Skeletal muscle satellite cell (primary cell): ENCODE measurements around the gene KIFAP3.
A peak's percentile ranks its signal among the peaks of the same experiment; 100 is the strongest.
"Not testable (repeated sequence)": the region's sequence is repeated elsewhere in the genome, so short reads cannot be mapped to it uniquely, and the experiment has no call there.

ENCODE experiments used
- H3K27me3 ChIP-seq: 2 replicates; pipeline ENCODE4 v1.7.0; 2013; ENCODE audit warnings: low read length; ENCODE audit not compliant: control insufficient read depth, insufficient read depth
- H3K36me3 ChIP-seq: 2 replicates; pipeline ENCODE4 v1.7.0; 2013; ENCODE audit warnings: mild to moderate bottlenecking, control low read depth, low read length; ENCODE audit not compliant: insufficient read depth
- H3K4me1 ChIP-seq: 2 replicates; pipeline ENCODE4 v1.7.0; 2013; ENCODE audit warnings: low read length; ENCODE audit not compliant: control insufficient read depth, insufficient read depth
- H3K4me2 ChIP-seq: 2 replicates; pipeline ENCODE4 v1.7.0; 2013; ENCODE audit warnings: mild to moderate bottlenecking, low read length
- H3K4me3 ChIP-seq: 2 replicates; pipeline ENCODE4 v1.7.0; 2013; ENCODE audit warnings: low read length
- H3K9ac ChIP-seq: 2 replicates; pipeline ENCODE4 v1.7.0; 2013; ENCODE audit warnings: mild to moderate bottlenecking, low read depth, low read length, moderate library complexity
- H3K9me3 ChIP-seq: replicated peaks from 2 replicates; pipeline ENCODE4 v1.7.0; 2013; ENCODE audit warnings: mild to moderate bottlenecking, control low read depth, low read length

The KIFAP3 gene

GRCh38 chr1:170078610-170079189 lies 4.2 kb upstream of the KIFAP3 start:
- H3K27me3 ChIP-seq: no peaks in the 10 kb centered on the region
- no peak overlapping the region for H3K4me3 ChIP-seq
- H3K4me1 ChIP-seq: peaks cover 6% of the 10 kb centered on the region
- no peaks in the 10 kb centered on the region for H3K36me3 ChIP-seq
- no peaks in the 10 kb centered on the region for H3K9me3 ChIP-seq
- no peak overlapping the region for H3K9ac ChIP-seq
- H3K4me2 ChIP-seq: no peak overlapping the region

GRCh38 chr1:170077926-170078325 lies 3.4 kb upstream of the KIFAP3 start:
- Histone ChIP-seq H3K27me3 (no peaks in the 10 kb centered on the region), H3K4me1 (peaks cover 12% of the 10 kb centered on the region), H3K36me3 (no peaks in the 10 kb centered on the region), H3K9ac (no peak overlapping the region), H3K4me3 (no peak overlapping the region), H3K4me2 (no peak overlapping the region), H3K9me3 (no peaks in the 10 kb centered on the region)

GRCh38 chr1:170076952-170077351 lies 2.5 kb upstream of the KIFAP3 start:
- not testable (repeated sequence) for H3K4me3 ChIP-seq, H3K9ac ChIP-seq
- peaks cover 12% of the 10 kb centered on the region for H3K4me1 ChIP-seq

GRCh38 chr1:170076199-170076598 lies 1.7 kb upstream of the KIFAP3 start:
- Histone ChIP-seq H3K4me1 (peaks cover 12% of the 10 kb centered on the region), H3K4me3 (no peak overlapping the region), H3K9me3 (no peaks in the 10 kb centered on the region), H3K27me3 (no peaks in the 10 kb centered on the region), H3K4me2 (no peak overlapping the region), H3K36me3 (no peaks in the 10 kb centered on the region), H3K9ac (no peak overlapping the region)

More at GRCh38 chr1:170076952-170077351, 2.5 kb upstream of the KIFAP3 start:
- H3K4me2 ChIP-seq, H3K9me3 ChIP-seq, H3K27me3 ChIP-seq, H3K36me3 ChIP-seq: not testable (repeated sequence)

DNA sequence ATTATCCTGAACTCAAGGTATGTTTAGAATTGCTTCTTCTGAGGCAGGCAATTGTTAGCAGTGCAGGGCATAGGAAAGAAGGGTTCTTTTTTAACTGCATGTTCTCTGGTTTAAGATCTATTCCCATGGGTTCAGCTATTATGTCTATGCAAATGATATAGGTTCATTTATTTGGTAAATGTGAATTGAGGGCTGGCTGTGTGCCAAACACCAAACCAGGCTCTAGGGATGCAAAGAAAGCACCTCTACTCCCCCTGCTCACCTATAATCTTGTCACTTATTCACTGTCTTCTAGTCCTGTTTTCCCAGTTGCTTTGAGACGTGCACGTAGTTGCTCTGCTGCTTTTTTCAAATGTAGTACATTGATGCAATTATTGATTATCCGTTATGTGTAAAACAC lies 691 bp upstream of the KIFAP3 start:
- H3K9ac ChIP-seq: peak overlapping the region; percentile 62
- no peaks in the 10 kb centered on the region for H3K27me3 ChIP-seq
- H3K9me3 ChIP-seq: no peaks in the 10 kb centered on the region
- no peaks in the 10 kb centered on the region for H3K36me3 ChIP-seq
- H3K4me2 ChIP-seq: peak overlapping the region; percentile 86
- peak overlapping the region; percentile 92 for H3K4me3 ChIP-seq
- peaks cover 12% of the 10 kb centered on the region for H3K4me1 ChIP-seq

GRCh38 chr1:170073893-170074249 lies 624 bp downstream of the KIFAP3 start:
- no peaks in the 10 kb centered on the region for H3K27me3 ChIP-seq
- H3K9me3 ChIP-seq: no peaks in the 10 kb centered on the region
- H3K4me2 ChIP-seq: peak overlapping the region; percentile 86
- peaks cover 12% of the 10 kb centered on the region for H3K4me1 ChIP-seq
- peak overlapping the region; percentile 90 for H3K9ac ChIP-seq
- peak overlapping the region; percentile 92 for H3K4me3 ChIP-seq
- H3K36me3 ChIP-seq: no peaks in the 10 kb centered on the region

GRCh38 chr1:170071378-170071777 lies 3.1 kb downstream of the KIFAP3 start:
- Histone ChIP-seq H3K9ac (no peak overlapping the region), H3K4me1 (peaks cover 12% of the 10 kb centered on the region)

GRCh38 chr1:170068923-170069322 lies 5.6 kb downstream of the KIFAP3 start:
- H3K9ac ChIP-seq: no peak overlapping the region

More at GRCh38 chr1:170071378-170071777, 3.1 kb downstream of the KIFAP3 start:
- no peak overlapping the region for H3K4me3 ChIP-seq
- no peaks in the 10 kb centered on the region for H3K36me3 ChIP-seq
- H3K4me2 ChIP-seq: no peak overlapping the region
- no peaks in the 10 kb centered on the region for H3K27me3 ChIP-seq
- H3K9me3 ChIP-seq: no peaks in the 10 kb centered on the region

DNA sequence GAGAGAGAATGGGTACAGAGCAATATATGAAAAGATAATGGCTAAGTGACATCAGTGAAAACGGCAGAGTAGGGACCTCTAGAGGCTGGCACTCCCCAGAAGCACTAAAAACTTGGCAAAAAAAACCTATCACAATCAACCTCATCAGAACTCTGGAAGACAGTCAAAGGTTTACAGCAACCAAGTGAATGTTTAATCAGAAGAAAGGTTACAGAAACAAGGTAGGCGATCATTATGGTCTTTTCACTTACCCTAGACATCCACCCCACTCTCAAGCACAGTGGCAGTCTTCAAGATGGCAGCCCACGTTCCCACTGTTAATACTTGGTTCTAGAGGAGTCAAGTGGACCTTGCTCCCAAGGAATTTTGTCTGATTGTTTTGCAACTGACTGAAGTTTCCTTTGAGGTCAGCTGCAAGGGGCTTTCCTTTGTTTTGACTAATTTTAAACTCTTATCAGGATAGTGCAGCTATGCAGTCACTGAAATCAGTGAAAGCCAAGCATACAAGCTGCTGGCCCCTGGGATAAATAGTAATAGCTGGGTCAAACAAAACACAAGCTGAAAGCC lies 7.2 kb downstream of the KIFAP3 start:
- Histone ChIP-seq H3K36me3 (no peaks in the 10 kb centered on the region), H3K27me3 (no peaks in the 10 kb centered on the region), H3K9ac (no peak overlapping the region), H3K4me1 (peaks cover 5% of the 10 kb centered on the region), H3K9me3 (no peaks in the 10 kb centered on the region), H3K4me3 (no peak overlapping the region), H3K4me2 (no peak overlapping the region)

More at GRCh38 chr1:170068923-170069322, 5.6 kb downstream of the KIFAP3 start:
- Histone ChIP-seq H3K27me3 (no peaks in the 10 kb centered on the region), H3K36me3 (no peaks in the 10 kb centered on the region), H3K4me1 (peaks cover 8% of the 10 kb centered on the region), H3K4me3 (no peak overlapping the region), H3K9me3 (no peaks in the 10 kb centered on the region), H3K4me2 (no peak overlapping the region)

DNA sequence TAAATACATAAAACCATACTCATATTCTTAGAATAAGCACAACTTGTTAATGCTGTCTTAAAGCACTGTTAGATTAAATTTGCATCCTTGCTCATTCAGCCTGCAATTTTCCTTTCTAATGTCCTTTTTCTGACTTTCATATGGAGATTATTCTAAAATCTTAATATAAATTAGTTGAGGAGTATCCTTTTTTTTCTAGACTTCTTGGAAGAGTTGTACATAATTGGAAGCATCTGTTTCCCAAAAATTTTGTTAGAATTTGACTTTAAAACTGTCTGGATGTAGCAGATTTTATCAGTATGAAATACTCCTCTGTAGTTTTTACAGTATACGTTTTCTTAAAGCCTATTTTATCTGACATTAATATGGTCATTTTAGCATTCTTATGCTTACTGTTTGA lies 9.7 kb downstream of the KIFAP3 start:
- H3K27me3 ChIP-seq: no peaks in the 10 kb centered on the region
- H3K4me3 ChIP-seq: no peak overlapping the region
- no peak overlapping the region for H3K4me2 ChIP-seq
- H3K36me3 ChIP-seq: no peaks in the 10 kb centered on the region
- H3K9ac ChIP-seq: no peak overlapping the region
- peaks cover 5% of the 10 kb centered on the region for H3K4me1 ChIP-seq
- H3K9me3 ChIP-seq: no peaks in the 10 kb centered on the region

GRCh38 chr1:170063109-170063826 lies 11.2 kb downstream of the KIFAP3 start:
- Histone ChIP-seq H3K9me3 (no peaks in the 10 kb centered on the region), H3K27me3 (no peaks in the 10 kb centered on the region), H3K9ac (no peak overlapping the region), H3K36me3 (no peaks in the 10 kb centered on the region), H3K4me2 (no peak overlapping the region), H3K4me1 (peaks cover 5% of the 10 kb centered on the region), H3K4me3 (no peak overlapping the region)

- not testable (repeated sequence) for H3K36me3 ChIP-seq, H3K4me1 ChIP-seq, H3K9ac ChIP-seq, H3K4me2 ChIP-seq, H3K4me3 ChIP-seq, H3K27me3 ChIP-seq, H3K9me3 ChIP-seq
These were observed 12.8 kb downstream of the KIFAP3 start for GRCh38 chr1:170061676-170062075.
